GM23338 (cell line): Measurements from ENCODE around the gene DNAJC16.

ENCODE experiments used
- CREB1 ChIP-seq: fragments of 250-450 bp; sonication (Bioruptor Pico); IDR thresholded peaks from 2 replicates; pipeline ENCODE4 v1.5.0; 2020; ENCODE audit warnings: low read depth, mild to moderate bottlenecking, moderate library complexity
- EZH2 ChIP-seq: fragments of 200-600 bp; sonication (generic); IDR thresholded peaks from one replicate; pipeline ENCODE4 v1.8.0; 2017; ENCODE audit warnings: antibody characterized with exemption, mild to moderate bottlenecking, low read depth; ENCODE audit not compliant: unreplicated experiment
- EZH2phosphoT487 ChIP-seq: fragments of 200-600 bp; sonication (generic); IDR thresholded peaks from one replicate; pipeline ENCODE4 v1.8.1; 2018; ENCODE audit warnings: antibody characterized with exemption; ENCODE audit not compliant: unreplicated experiment
- POLR2AphosphoS5 ChIP-seq: IDR thresholded peaks from 2 replicates; pipeline ENCODE4 v1.6.1; 2016; ENCODE audit warnings: antibody characterized with exemption, low read depth
- TF ChIP-seq, protein P1 (sequence below), 2 experiments: fragments of 200-600 bp in 1 of 2; sonication (generic) in 1 of 2; conservative IDR thresholded peaks; 2 replicates each; pipeline versions ENCODE4 v1.5.1 to v1.6.1; 2016 to 2017; ENCODE audit warnings: antibody characterized with exemption in 2 of 2, low read depth in 2 of 2, mild to moderate bottlenecking in 2 of 2, moderate library complexity in 1 of 2

GRCh38 chr1:15542388-15543250 is 16.0 kb downstream of the DNAJC16 start:
- TF ChIP-seq, protein P1, sequence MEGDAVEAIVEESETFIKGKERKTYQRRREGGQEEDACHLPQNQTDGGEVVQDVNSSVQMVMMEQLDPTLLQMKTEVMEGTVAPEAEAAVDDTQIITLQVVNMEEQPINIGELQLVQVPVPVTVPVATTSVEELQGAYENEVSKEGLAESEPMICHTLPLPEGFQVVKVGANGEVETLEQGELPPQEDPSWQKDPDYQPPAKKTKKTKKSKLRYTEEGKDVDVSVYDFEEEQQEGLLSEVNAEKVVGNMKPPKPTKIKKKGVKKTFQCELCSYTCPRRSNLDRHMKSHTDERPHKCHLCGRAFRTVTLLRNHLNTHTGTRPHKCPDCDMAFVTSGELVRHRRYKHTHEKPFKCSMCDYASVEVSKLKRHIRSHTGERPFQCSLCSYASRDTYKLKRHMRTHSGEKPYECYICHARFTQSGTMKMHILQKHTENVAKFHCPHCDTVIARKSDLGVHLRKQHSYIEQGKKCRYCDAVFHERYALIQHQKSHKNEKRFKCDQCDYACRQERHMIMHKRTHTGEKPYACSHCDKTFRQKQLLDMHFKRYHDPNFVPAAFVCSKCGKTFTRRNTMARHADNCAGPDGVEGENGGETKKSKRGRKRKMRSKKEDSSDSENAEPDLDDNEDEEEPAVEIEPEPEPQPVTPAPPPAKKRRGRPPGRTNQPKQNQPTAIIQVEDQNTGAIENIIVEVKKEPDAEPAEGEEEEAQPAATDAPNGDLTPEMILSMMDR (conservative IDR thresholded peaks at IDR 0.05; ENCODE audit: low read depth in 2 of 2), result no peak
- no peak for TF ChIP-seq POLR2AphosphoS5
- no peak for TF ChIP-seq CREB1 (CRISPR knock-in tag)
- TF ChIP-seq EZH2phosphoT487, result no peak
- TF ChIP-seq EZH2, result no peak
